Kidney epithelial cell (primary cell): ENCODE measurements around the gene NARF. TPM values are rescaled to one million over a fixed set of nuclear protein-coding genes. Genes with fewer than 3 reads are reported as not detected.
A peak's percentile ranks its signal among the peaks of the same experiment; 100 is the strongest.

Source experiments
- DNase-seq: peaks from one replicate; pipeline ENCODE4 v3.0.0-alpha.2; 2010; ENCODE audit warnings: low read depth
- H3K27me3 ChIP-seq: 2 replicates; pipeline ENCODE4 v1.6.0; 2011; ENCODE audit warnings: low read length; ENCODE audit not compliant: control insufficient read depth, insufficient read depth
- H3K36me3 ChIP-seq: 2 replicates; pipeline ENCODE4 v1.5.1; 2011; ENCODE audit warnings: low read length; ENCODE audit not compliant: control insufficient read depth, insufficient read depth
- H3K4me3 ChIP-seq: 2 replicates; pipeline ENCODE4 v1.5.1; 2011; ENCODE audit warnings: low read depth, mild to moderate bottlenecking, control low read depth, low read length
- CTCF ChIP-seq: IDR thresholded peaks from 2 replicates; pipeline ENCODE4 v1.5.1; 2011; ENCODE audit warnings: mild to moderate bottlenecking, moderate library complexity, low read length, control low read depth, inconsistent platforms; ENCODE audit not compliant: insufficient read depth, poor library complexity, severe bottlenecking
- total RNA-seq: library from RNA; depleted of rRNA; stranded (reverse); fragments of >200 nt; gene quantifications from 2 replicates; pipeline ENCODE4 v1.2.3, GENCODE V29; 2015

The NARF gene
- total RNA-seq, 1 donor from 2014 or later, result 59.9 TPM

GRCh38 chr17:82494236-82495055 lies 35.9 kb downstream of the NARF start:
- DNase-seq, result peak; percentile 61
- Histone ChIP-seq H3K27me3 (no peaks in the 10 kb centered on the region), H3K36me3 (no peaks in the 10 kb centered on the region), H3K4me3 (no peak overlapping the region)
- TF ChIP-seq CTCF, result peak; percentile 98

GRCh38 chr17:82495844-82496528 lies 37.4 kb downstream of the NARF start:
- no peaks in the 10 kb centered on the region for H3K36me3 ChIP-seq
- no peaks in the 10 kb centered on the region for H3K27me3 ChIP-seq
- no peak for DNase-seq
- TF ChIP-seq CTCF, result no peak
- no peak overlapping the region for H3K4me3 ChIP-seq

GRCh38 chr17:82496529-82497434 lies 38.2 kb downstream of the NARF start:
- DNase-seq, result peak; percentile 63
- H3K27me3 ChIP-seq, result no peaks in the 10 kb centered on the region
- TF ChIP-seq CTCF, result no peak
- H3K36me3 ChIP-seq, result no peaks in the 10 kb centered on the region
- H3K4me3 ChIP-seq, result peak overlapping the region; percentile 58

DNA sequence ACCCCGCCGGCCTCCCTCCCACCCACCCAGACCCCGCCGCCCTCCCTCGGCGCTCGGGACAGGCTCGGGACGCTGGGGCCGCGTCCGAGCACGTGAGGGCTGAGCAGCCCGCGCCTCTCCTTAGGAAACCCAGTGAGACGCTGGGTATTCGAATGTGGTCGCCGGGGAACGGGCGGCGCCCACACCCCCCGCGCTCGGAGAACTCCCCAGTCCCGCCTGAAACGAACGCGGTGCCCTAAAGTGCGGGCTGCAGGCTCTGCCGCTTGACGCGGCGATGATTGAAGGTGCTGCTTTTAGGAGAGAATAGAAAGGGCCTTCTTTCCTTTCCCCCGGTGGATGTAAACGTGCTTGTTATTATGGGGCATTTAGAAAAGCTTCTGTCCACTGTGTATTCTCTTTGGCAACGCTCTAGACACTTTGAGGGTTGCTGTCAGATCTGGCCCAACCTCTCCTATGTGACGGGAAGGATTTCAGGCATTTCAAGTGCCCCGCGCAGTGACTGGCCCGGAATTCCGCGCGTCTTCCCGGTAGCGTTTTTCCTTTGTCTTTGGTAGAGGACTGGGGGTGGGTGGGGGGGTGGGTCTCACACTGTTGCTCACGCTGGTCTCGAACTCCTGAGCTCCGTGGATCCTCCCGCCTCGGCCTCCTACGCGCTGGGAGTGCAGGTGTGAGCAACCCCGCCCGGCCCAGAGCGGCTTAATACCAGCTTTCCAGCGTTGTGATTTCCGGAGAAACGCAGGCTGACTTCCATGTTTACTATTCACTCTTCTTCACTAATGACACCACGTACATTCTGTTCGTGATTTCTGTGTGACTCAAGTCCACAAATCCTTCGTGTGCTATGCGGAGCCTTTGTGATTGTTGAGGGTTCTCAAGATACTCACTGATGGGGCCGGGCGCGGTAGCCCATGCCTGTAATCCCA lies 39.2 kb downstream of the NARF start:
- TF ChIP-seq CTCF, result no peak
- DNase-seq, result no peak

GRCh38 chr17:82502207-82502606 lies 43.7 kb downstream of the NARF start:
- Histone ChIP-seq H3K36me3 (no peaks in the 10 kb centered on the region), H3K4me3 (no peak overlapping the region), H3K27me3 (no peaks in the 10 kb centered on the region)
- no peak for TF ChIP-seq CTCF
- no peak for DNase-seq

More for the DNA sequence above, 39.2 kb downstream of the NARF start:
- H3K27me3 ChIP-seq, result no peaks in the 10 kb centered on the region
- H3K36me3 ChIP-seq, result no peaks in the 10 kb centered on the region
- H3K4me3 ChIP-seq, result peak overlapping the region; percentile 58
